HepG2 (cell line): Measurements from ENCODE around the gene PNKP. TPM values are rescaled to one million over a fixed set of nuclear protein-coding genes. Genes with fewer than 3 reads are reported as not detected.

Experiments
- FOXO4 ChIP-seq: sonication (generic); formaldehyde crosslinking; conservative IDR thresholded peaks from 2 replicates; pipeline ENCODE4 v1.8.1; 2023; ENCODE audit warnings: missing genetic modification reagents
- HMGXB3 ChIP-seq: sonication (generic); formaldehyde crosslinking; IDR thresholded peaks from 2 replicates; pipeline ENCODE4 v1.4.0; 2020; ENCODE audit warnings: missing genetic modification reagents, borderline replicate concordance
- JUN ChIP-seq: sonication (generic); formaldehyde crosslinking; IDR thresholded peaks from 2 replicates; pipeline ENCODE4 v1.4.0; 2020; ENCODE audit warnings: mild to moderate bottlenecking, missing genetic modification reagents
- MAZ ChIP-seq, 2 experiments: sonication (generic) in 1 of 2; formaldehyde crosslinking in 1 of 2; IDR thresholded peaks; 2 replicates each; pipeline versions ENCODE4 v1.5.0 to v1.6.1; 2012 to 2020; ENCODE audit warnings: low read depth in 2 of 2, mild to moderate bottlenecking in 2 of 2, borderline replicate concordance in 1 of 2, improper control_type of control experiment in 1 of 2, low read length in 1 of 2, missing genetic modification reagents in 1 of 2, moderate library complexity in 1 of 2
- MLX ChIP-seq: IDR thresholded peaks from 2 replicates; pipeline ENCODE4 v1.6.1; 2016
- PBX3 ChIP-seq: sonication (generic); formaldehyde crosslinking; IDR thresholded peaks from 2 replicates; pipeline ENCODE4 v1.8.1; 2023; ENCODE audit warnings: missing genetic modification reagents, inconsistent platforms, borderline replicate concordance
- RELA ChIP-seq: sonication (generic); formaldehyde crosslinking; IDR thresholded peaks from 2 replicates; pipeline ENCODE4 v1.4.0; 2020; ENCODE audit warnings: missing genetic modification reagents
- SMAD1 ChIP-seq: sonication (generic); formaldehyde crosslinking; IDR thresholded peaks from 2 replicates; pipeline ENCODE4 v1.4.0; 2020; ENCODE audit warnings: missing genetic modification reagents, low read depth, mild to moderate bottlenecking, borderline replicate concordance
- ZKSCAN5 ChIP-seq: sonication (generic); formaldehyde crosslinking; IDR thresholded peaks from 2 replicates; pipeline ENCODE4 v1.5.1; 2020; ENCODE audit warnings: mild to moderate bottlenecking, missing genetic modification reagents
- ZNF234 ChIP-seq: sonication (generic); formaldehyde crosslinking; conservative IDR thresholded peaks from 2 replicates; pipeline ENCODE4 v1.5.1; 2020; ENCODE audit warnings: mild to moderate bottlenecking, missing genetic modification reagents
- ZNF280B ChIP-seq: sonication (generic); formaldehyde crosslinking; IDR thresholded peaks from 2 replicates; pipeline ENCODE4 v1.5.0; 2020; ENCODE audit warnings: missing genetic modification reagents, mild to moderate bottlenecking, borderline replicate concordance
- ZNF281 ChIP-seq: sonication (generic); formaldehyde crosslinking; IDR thresholded peaks from 2 replicates; pipeline ENCODE4 v1.4.0; 2020; ENCODE audit warnings: missing genetic modification reagents, borderline replicate concordance
- ZNF317 ChIP-seq: sonication (generic); formaldehyde crosslinking; IDR thresholded peaks from 2 replicates; pipeline ENCODE4 v1.5.0; 2020; ENCODE audit warnings: mild to moderate bottlenecking, missing genetic modification reagents
- ZNF557 ChIP-seq: sonication (generic); formaldehyde crosslinking; IDR thresholded peaks from 2 replicates; pipeline ENCODE4 v1.4.0; 2020; ENCODE audit warnings: missing genetic modification reagents
- polyA plus RNA-seq, 8 experiments: library from polyadenylated mRNA; depleted of rRNA in 3 of 8; stranded (reverse) in 7 of 8; unstranded in 1 of 8; fragments of >200 nt; fragmentation: Illumina TruSeq in 4 of 8; extraction: Trizol in 4 of 8; gene quantifications; 2 replicates each; pipeline versions ENCODE4 v1.2.1 to v1.2.3, GENCODE V29; 2011 to 2016; ENCODE audit warnings: low read depth in 4 of 8, missing spikeins in 1 of 8, mixed read lengths in 1 of 8; ENCODE audit not compliant: insufficient read depth in 1 of 8
- total RNA-seq, 5 experiments: library from RNA; depleted of rRNA; stranded (reverse); fragments of >200 nt; fragmentation: Illumina TruSeq; extraction: Trizol; gene quantifications; 2 replicates each; pipeline ENCODE4 v1.2.3, GENCODE V29; 2016; ENCODE audit warnings: low read depth in 1 of 5

The PNKP gene
- total and polyA plus RNA-seq, 2 of the 13 experiments (the other 11 are each of a cell fraction or from before 2014, with no cell fraction given), result 12.7 to 27.1 TPM

DNA sequence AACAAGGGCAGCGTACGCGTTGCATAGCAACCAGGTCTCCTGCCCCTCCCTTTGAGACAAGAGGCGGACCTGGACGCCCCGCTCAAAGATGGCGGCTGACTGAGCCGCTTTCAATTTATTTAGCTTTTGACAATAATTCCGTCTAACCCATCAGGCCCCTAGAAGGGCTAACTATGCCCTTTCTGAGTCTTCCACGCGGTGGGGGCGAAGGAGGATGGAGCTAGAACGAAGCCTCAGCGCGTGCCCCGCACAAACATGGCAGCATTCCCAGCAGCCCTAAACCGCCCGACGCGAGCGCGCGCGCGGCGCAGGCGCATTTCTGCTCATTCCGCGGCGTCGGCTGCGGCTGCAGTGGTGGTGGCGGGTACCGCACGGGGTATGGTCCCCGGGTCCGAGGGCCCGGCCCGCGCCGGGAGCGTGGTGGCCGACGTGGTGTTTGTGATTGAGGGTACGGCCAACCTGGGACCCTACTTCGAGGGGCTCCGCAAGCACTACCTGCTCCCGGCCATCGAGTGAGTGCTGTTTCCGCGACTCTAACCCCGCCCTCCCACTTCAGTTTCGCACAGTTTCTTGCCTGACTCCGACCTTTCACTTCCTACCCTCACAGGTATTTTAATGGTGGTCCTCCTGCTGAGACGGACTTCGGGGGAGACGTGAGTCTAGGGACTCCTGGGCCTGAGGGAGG lies 49.3 kb downstream of the PNKP start, which contains the start of gene MED25 (continued):
- TF ChIP-seq HMGXB3 (CRISPR knock-in tag) (no peak), ZNF280B (CRISPR knock-in tag) (no peak), JUN (CRISPR knock-in tag) (no peak), ZNF234 (CRISPR knock-in tag) (no peak), ZKSCAN5 (CRISPR knock-in tag) (0 out of 2 replicates have a peak, but pooled peaks have one; percentile 14), RELA (peak; percentile 55; the same call in 1 of the 2 replicates), ZNF317 (CRISPR knock-in tag) (no peak), FOXO4 (CRISPR knock-in tag) (no peak), MAZ (IDR thresholded peaks at IDR 0.05; ENCODE audit: borderline replicate concordance, low read depth, low read length) (no peak), MAZ (CRISPR knock-in tag; IDR thresholded peaks at IDR 0.05; ENCODE audit: low read depth) (peak; percentile 67; the same call in 1 of the 2 replicates), ZNF557 (CRISPR knock-in tag) (no peak), PBX3 (no peak), SMAD1 (no peak), ZNF281 (no peak), MLX (no peak)
